ENCODE measurements around the gene CAMTA1. TPM values are rescaled to one million over a fixed set of nuclear protein-coding genes. Genes with fewer than 3 reads are reported as not detected.

CAMTA1 gene
- polyA plus RNA-seq, 1 of the 3 experiments (the other 2 are of a cell fraction): 63.1 TPM

GRCh38 chr1:7145947-7146346, 360.7 kb downstream of the CAMTA1 start:
- POLR2A ChIA-PET: no interaction called here
- Histone ChIP-seq H3K4me3 (ENCODE audit: low read depth in 2 of 2, low read length in 1 of 2) (no peak overlapping the region), H3K36me3 (replicated peaks in 1 of 2; ENCODE audit: control insufficient read depth in 1 of 2, insufficient read depth in 2 of 2, low read length in 1 of 2) (no peaks in the 10 kb centered on the region), H3K27me3 (ENCODE audit: insufficient read depth) (no peaks in the 10 kb centered on the region), H3K4me1 (ENCODE audit: control insufficient read depth in 1 of 2, insufficient read depth in 2 of 2, low read depth in 1 of 2, low read length in 1 of 2) (peaks cover 0 to 2% of the 10 kb centered on the region in 2 experiments; a peak in 1 of 4 replicates), H4K20me1 (ENCODE audit: insufficient read depth) (no peaks in the 10 kb centered on the region), H3K79me2 (ENCODE audit: insufficient read depth) (no peaks in the 10 kb centered on the region), H3K9ac (no peak overlapping the region), H3K9me3 (no peaks in the 10 kb centered on the region), H3K27ac (ENCODE audit: low read depth in 2 of 2, low read length in 1 of 2) (no peak overlapping the region), H3F3A (replicated peaks; ENCODE audit: insufficient read depth) (no peaks in the 10 kb centered on the region), H3K4me2 (no peak overlapping the region), H3K9me2 (no peaks in the 10 kb centered on the region), H2AFZ (ENCODE audit: low read depth) (no peak overlapping the region)
- CTCF ChIA-PET: interaction anchor here (1.2 to 1.5 kb wide), 4 partner anchors 17 to 76 kb away, joined by 3 to 4 read pairs (median 3); no protein-coding TSS in a partner anchor
- no peak for DNase-seq
- TF ChIP-seq RXRA (IDR thresholded peaks at IDR 0.05; ENCODE audit: borderline replicate concordance, low read depth) (no peak), REST (IDR thresholded peaks at IDR 0.05; ENCODE audit: low read depth, low read length) (no peak), ZBTB33 (IDR thresholded peaks at IDR 0.05; ENCODE audit: borderline replicate concordance, low read depth) (no peak), SIN3A (IDR thresholded peaks at IDR 0.05; ENCODE audit: borderline replicate concordance, low read depth, low read length) (no peak), MEF2A (IDR thresholded peaks at IDR 0.05; ENCODE audit: borderline replicate concordance, low read depth) (no peak), GABPA (IDR thresholded peaks at IDR 0.05; ENCODE audit: low read depth) (no peak), IRF3 (IDR thresholded peaks at IDR 0.05; ENCODE audit: low read depth, low read length) (no peak), EZH2phosphoT487 (IDR thresholded peaks at IDR 0.05; ENCODE audit: borderline replicate concordance, low read depth) (no peak), SMC3 (IDR thresholded peaks at IDR 0.05; ENCODE audit: low read depth, low read length) (no peak), CHD2 (IDR thresholded peaks at IDR 0.05; ENCODE audit: low read length, partially characterized antibody) (no peak), FOXJ3 (CRISPR knock-in tag; IDR thresholded peaks at IDR 0.05) (no peak), NRF1 (IDR thresholded peaks at IDR 0.05; ENCODE audit: low read depth, low read length) (no peak), RCOR1 (IDR thresholded peaks at IDR 0.05; ENCODE audit: low read length) (no peak), GATA2 (CRISPR knock-in tag; IDR thresholded peaks at IDR 0.05) (no peak), FOSL2 (IDR thresholded peaks at IDR 0.05; ENCODE audit: borderline replicate concordance, low read depth) (no peak), TEAD4 (IDR thresholded peaks at IDR 0.05; ENCODE audit: borderline replicate concordance, insufficient read depth) (no peak), YY1 (IDR thresholded peaks at IDR 0.05; ENCODE audit: low read depth) (no peak), MXI1 (IDR thresholded peaks at IDR 0.05; ENCODE audit: low read depth, low read length) (no peak), RFX5 (IDR thresholded peaks at IDR 0.05; ENCODE audit: low read length) (no peak)
- 49% methylated on average over 7 of the region's 9 CpGs for WGBS (ENCODE audit: low lambda C conversion rate)
